Stimulated activated CD8-positive, alpha-beta memory T cell treated with anti-CD3 and anti-CD28 coated beads, Interleukin-7, amount 100 ng/mL, for 4 hours (primary cell): ENCODE results near the gene POU6F2.
"Not testable (repeated sequence)": the region's sequence is repeated elsewhere in the genome, so short reads cannot be mapped to it uniquely, and the experiment has no call there.

ENCODE experiments used
- DNase-seq, 2 donors: peaks; one replicate each; pipeline ENCODE4 v3.0.0-alpha.2; 2020; ENCODE audit warnings: low read depth in 2 of 2

The POU6F2 gene

GRCh38 chr7:39187130-39187529, 209.4 kb downstream of the POU6F2 start:
- DNase-seq: no peak

- DNase-seq: no peak
Observed at GRCh38 chr7:39192476-39192875, 214.8 kb downstream of the POU6F2 start.

GRCh38 chr7:39194388-39194787, 216.7 kb downstream of the POU6F2 start:
- not testable (repeated sequence) for DNase-seq

- DNase-seq: no peak
Observed at GRCh38 chr7:39195967-39196366, 218.3 kb downstream of the POU6F2 start.

GRCh38 chr7:39197831-39198230, 220.1 kb downstream of the POU6F2 start:
- no peak for DNase-seq

- no peak for DNase-seq
Observed at GRCh38 chr7:39198556-39198955, 220.8 kb downstream of the POU6F2 start.

- DNase-seq: no peak
Observed at GRCh38 chr7:39199006-39199405, 221.3 kb downstream of the POU6F2 start.

GRCh38 chr7:39199951-39200350, 222.2 kb downstream of the POU6F2 start:
- DNase-seq: no peak

- DNase-seq: no peak
Observed at GRCh38 chr7:39202041-39202440, 224.3 kb downstream of the POU6F2 start.

- DNase-seq: no peak
Observed at GRCh38 chr7:39210362-39210761, 232.7 kb downstream of the POU6F2 start.

GRCh38 chr7:39211581-39211980, 233.9 kb downstream of the POU6F2 start:
- no peak for DNase-seq

- no peak for DNase-seq
Observed at GRCh38 chr7:39212876-39213275, 235.2 kb downstream of the POU6F2 start.

GRCh38 chr7:39217783-39218182, 240.1 kb downstream of the POU6F2 start:
- no peak for DNase-seq

GRCh38 chr7:39219869-39220268, 242.2 kb downstream of the POU6F2 start:
- no peak for DNase-seq

- no peak for DNase-seq
Observed at GRCh38 chr7:39221901-39222300, 244.2 kb downstream of the POU6F2 start.

GRCh38 chr7:39228946-39229345, 251.2 kb downstream of the POU6F2 start:
- no peak for DNase-seq

- DNase-seq: no peak
Observed at GRCh38 chr7:39233851-39234529, 256.3 kb downstream of the POU6F2 start.

- DNase-seq: no peak
Observed at GRCh38 chr7:39238234-39238869, 260.6 kb downstream of the POU6F2 start.

- DNase-seq: no peak
Observed at GRCh38 chr7:39240864-39241263, 263.2 kb downstream of the POU6F2 start.

- no peak for DNase-seq
Observed at GRCh38 chr7:39247576-39247975, 269.9 kb downstream of the POU6F2 start.

GRCh38 chr7:39248041-39248691, 270.5 kb downstream of the POU6F2 start:
- no peak for DNase-seq

GRCh38 chr7:39248692-39249090, 271.0 kb downstream of the POU6F2 start:
- no peak for DNase-seq

GRCh38 chr7:39249635-39250152, 272.0 kb downstream of the POU6F2 start:
- no peak for DNase-seq
